HFFc6 (cell line): ENCODE results near the gene AKAP13. TPM values are rescaled to one million over a fixed set of nuclear protein-coding genes. Genes with fewer than 3 reads are reported as not detected.

Source experiments
- DNase-seq: peaks from one replicate; pipeline ENCODE4 v3.0.0-alpha.2; 2018
- H3K27ac Mint-ChIP-seq: 2 replicates; pipeline ENCODE4 v1.8.0; 2020; ENCODE audit warnings: mild to moderate bottlenecking, mixed read lengths
- H3K27me3 Mint-ChIP-seq: 2 replicates; pipeline ENCODE4 v1.8.0; 2021; ENCODE audit warnings: mild to moderate bottlenecking, moderate library complexity, mixed read lengths; ENCODE audit not compliant: insufficient read depth
- H3K36me3 Mint-ChIP-seq: 2 replicates; pipeline ENCODE4 v1.8.0; 2021; ENCODE audit warnings: low read depth, mixed read lengths
- H3K4me1 Mint-ChIP-seq: 2 replicates; pipeline ENCODE4 v1.8.0; 2020; ENCODE audit warnings: low read depth, mixed read lengths
- H3K4me3 Mint-ChIP-seq: 2 replicates; pipeline ENCODE4 v1.8.0; 2020; ENCODE audit warnings: mild to moderate bottlenecking, moderate library complexity, mixed read lengths
- H3K9me3 Mint-ChIP-seq: 2 replicates; pipeline ENCODE4 v1.8.0; 2020; ENCODE audit warnings: mild to moderate bottlenecking, mixed read lengths
- total RNA-seq, 6 experiments: library from RNA; stranded (reverse); fragmentation: NEBNext Ultra II Directional; extraction: Animal tissue kit (Norgen Biotek cat#: 25700); gene quantifications; 2 replicates in 1 of 6; 3 replicates in 5 of 6; pipeline ENCODE4 v1.2.3, GENCODE V29; 2021
- TF ChIP-seq, protein P1 (sequence below): fragments of 200-600 bp; sonication (generic); IDR thresholded peaks from 2 replicates; pipeline ENCODE4 v1.5.0; 2021; ENCODE audit warnings: antibody characterized with exemption, mild to moderate bottlenecking

The AKAP13 gene
- total RNA-seq, 6 experiments from 2014 or later, result 29.0 to 51.3 (median 35.6) TPM

DNA sequence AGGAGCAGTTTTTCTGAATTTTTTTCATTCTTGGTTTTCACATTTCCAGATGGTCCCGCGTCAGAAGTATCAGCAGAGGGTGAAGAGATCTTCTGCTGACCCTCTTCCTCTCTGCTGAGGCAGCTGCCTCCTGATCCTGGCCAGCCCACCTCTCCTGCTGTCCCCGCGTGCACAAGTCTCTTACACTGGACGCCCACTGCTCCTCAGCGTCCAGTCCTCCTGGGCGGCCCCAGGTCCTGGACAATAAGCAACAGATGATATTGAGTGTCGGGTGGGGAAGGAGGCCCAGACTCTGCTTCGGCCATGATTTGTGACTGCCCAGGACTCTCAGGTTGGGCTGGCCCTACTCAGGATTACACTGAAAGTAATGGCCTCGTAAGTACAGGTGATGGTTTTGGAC lies 364.2 kb downstream of the AKAP13 start:
- Mint-ChIP-seq H3K27ac (no peak overlapping the region), H3K4me1 (no peaks in the 10 kb centered on the region), H3K9me3 (no peaks in the 10 kb centered on the region), H3K36me3 (peaks cover 21% of the 10 kb centered on the region), H3K27me3 (peaks cover 7% of the 10 kb centered on the region), H3K4me3 (no peak overlapping the region)
- TF ChIP-seq, protein P1, sequence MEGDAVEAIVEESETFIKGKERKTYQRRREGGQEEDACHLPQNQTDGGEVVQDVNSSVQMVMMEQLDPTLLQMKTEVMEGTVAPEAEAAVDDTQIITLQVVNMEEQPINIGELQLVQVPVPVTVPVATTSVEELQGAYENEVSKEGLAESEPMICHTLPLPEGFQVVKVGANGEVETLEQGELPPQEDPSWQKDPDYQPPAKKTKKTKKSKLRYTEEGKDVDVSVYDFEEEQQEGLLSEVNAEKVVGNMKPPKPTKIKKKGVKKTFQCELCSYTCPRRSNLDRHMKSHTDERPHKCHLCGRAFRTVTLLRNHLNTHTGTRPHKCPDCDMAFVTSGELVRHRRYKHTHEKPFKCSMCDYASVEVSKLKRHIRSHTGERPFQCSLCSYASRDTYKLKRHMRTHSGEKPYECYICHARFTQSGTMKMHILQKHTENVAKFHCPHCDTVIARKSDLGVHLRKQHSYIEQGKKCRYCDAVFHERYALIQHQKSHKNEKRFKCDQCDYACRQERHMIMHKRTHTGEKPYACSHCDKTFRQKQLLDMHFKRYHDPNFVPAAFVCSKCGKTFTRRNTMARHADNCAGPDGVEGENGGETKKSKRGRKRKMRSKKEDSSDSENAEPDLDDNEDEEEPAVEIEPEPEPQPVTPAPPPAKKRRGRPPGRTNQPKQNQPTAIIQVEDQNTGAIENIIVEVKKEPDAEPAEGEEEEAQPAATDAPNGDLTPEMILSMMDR, result no peak
- DNase-seq, result no peak

DNA sequence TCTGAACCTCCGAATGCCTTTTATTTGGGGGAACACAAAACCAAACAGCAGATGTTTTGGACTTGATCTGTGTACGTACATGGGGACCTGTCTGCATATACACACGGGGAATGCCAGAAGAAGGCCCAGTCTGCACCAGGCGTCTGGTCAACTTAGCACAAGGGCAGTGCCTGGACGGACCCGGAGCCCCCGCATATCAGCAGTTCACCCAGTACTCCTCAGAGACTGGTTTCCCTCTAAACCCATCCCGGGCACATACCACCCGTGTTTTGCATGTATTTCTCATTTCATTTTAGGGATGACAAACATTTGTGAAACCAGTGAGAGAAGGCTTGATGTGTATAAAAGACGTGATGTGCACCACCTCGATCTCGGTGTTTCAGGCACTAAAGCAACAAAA lies 364.6 kb downstream of the AKAP13 start:
- H3K36me3 Mint-ChIP-seq, result peaks cover 21% of the 10 kb centered on the region
- TF ChIP-seq, protein P1, result no peak
- H3K27ac Mint-ChIP-seq, result no peak overlapping the region
- DNase-seq, result no peak
- H3K9me3 Mint-ChIP-seq, result no peaks in the 10 kb centered on the region
- H3K27me3 Mint-ChIP-seq, result peaks cover 5% of the 10 kb centered on the region
- H3K4me3 Mint-ChIP-seq, result no peak overlapping the region
- no peaks in the 10 kb centered on the region for H3K4me1 Mint-ChIP-seq

DNA sequence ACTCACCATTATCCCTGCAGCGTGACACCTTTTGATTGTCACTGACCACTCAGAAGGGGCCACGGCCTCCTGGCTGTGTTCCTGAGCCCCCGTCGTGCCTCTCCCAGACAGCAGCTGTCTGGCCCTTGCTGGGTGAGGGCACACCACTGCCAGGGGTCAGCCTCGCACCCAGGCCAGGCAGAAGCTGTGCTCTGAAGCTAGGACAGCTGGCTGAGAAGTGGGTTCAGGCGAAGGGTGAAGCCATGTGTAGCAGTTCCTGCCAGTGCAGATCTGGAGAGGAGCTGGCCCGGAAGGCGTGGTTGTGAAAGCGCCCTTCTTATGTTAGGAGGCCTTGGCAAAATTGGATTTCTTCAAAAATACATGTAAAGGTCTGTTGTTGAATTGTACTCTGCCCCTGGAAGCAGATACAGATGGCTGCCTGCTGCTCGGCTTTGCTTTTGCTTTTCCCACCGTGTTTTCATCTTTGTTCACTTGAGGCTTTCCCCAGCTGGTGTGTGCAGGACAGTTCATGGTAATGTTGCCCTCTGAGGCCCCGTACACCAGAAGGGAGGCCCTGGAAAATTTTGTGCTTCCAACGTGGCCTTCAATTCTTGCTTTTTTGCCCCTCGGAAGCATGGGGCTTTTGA lies 365.2 kb downstream of the AKAP13 start:
- no peak for DNase-seq
- Mint-ChIP-seq H3K4me3 (no peak overlapping the region), H3K9me3 (no peaks in the 10 kb centered on the region), H3K4me1 (no peaks in the 10 kb centered on the region), H3K36me3 (peaks cover 21% of the 10 kb centered on the region), H3K27ac (no peak overlapping the region), H3K27me3 (peaks cover 8% of the 10 kb centered on the region)
- TF ChIP-seq, protein P1, result no peak

DNA sequence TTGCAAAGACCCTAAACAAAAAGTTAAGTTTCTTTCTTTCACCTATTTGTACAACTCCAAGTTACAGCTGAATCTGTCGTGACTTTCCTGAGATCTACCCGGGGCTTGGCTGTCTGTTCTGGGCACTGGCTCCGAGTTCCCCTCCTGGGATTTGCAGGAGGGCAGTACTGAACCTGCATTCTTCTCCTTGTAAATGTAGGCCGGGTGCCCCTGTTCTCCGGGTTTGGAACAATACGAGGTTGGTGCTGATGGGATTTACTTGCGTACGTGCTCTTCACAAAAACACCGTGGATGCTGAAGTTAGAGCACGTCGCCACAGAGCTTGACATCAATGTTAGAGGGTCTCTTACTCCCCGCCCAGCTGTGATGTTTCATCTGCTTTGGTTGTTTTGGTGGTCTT lies 366.2 kb downstream of the AKAP13 start:
- H3K9me3 Mint-ChIP-seq, result no peaks in the 10 kb centered on the region
- peaks cover 10% of the 10 kb centered on the region for H3K27me3 Mint-ChIP-seq
- TF ChIP-seq, protein P1, result no peak
- H3K4me3 Mint-ChIP-seq, result no peak overlapping the region
- H3K4me1 Mint-ChIP-seq, result no peaks in the 10 kb centered on the region
- peak overlapping the region; percentile 45; the same call in 1 of the 2 replicates for H3K27ac Mint-ChIP-seq
- no peak for DNase-seq
- H3K36me3 Mint-ChIP-seq, result peaks cover 21% of the 10 kb centered on the region

DNA sequence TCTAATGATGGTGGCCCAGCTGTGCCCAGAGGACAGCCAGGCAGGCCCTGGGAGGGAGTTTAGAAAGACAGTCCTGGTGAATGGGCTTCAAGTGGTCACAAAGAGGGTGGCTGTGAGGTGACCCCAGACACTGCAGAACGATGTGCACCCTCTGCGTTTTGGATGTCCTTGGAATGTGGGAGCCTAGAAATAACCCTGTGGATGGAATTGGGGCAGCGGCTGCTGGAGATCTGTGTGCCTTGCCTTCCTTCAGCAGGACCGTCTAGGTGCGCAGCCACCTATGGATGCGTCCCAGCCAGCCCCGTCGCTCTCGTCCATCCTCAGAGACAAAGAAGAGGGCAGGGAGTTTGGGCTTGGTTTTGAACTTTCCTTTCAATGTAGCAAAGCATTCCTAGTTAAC lies 367.8 kb downstream of the AKAP13 start:
- TF ChIP-seq, protein P1, result no peak
- Mint-ChIP-seq H3K27me3 (peaks cover 14% of the 10 kb centered on the region), H3K4me3 (no peak overlapping the region), H3K9me3 (no peaks in the 10 kb centered on the region), H3K27ac (no peak overlapping the region), H3K36me3 (peaks cover 21% of the 10 kb centered on the region), H3K4me1 (no peaks in the 10 kb centered on the region)
- DNase-seq, result no peak
